ENCODE measurements around the gene ERN1.

DNA sequence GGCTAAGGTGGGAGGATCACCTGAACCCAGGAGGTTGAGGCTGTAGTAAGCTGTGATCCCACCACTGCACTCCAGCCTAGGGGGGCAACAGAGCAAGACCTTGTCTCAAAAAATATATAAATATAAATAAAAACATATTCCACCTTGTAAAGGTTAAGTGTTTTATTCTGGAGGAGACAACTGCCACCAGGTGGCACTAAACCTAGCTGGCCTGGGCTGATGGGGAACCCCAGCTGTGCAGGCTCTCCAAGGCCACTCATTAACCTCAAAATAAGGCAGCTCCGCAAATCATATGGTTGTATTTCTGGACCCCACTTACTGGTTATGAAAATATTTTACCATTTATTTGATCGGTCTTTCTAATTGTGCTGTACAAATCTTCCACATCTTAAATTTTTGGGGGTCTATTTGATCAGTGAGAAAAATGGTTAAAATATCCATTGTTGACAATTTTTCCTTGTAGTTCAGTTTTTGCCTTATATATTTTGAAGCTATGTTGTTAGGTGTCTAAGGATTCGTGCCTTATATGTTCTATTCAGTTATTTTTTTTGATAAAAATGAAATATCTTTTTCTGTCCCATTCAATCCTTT is 101.0 kb downstream of the ERN1 start:
- TF ChIP-seq CTCF (IDR thresholded peaks at IDR 0.05): peak; percentile 63 to 80 (median 68)
- TF ChIP-seq POLR2AphosphoS5 (IDR thresholded peaks at IDR 0.05): no peak

Measured in gastroesophageal sphincter (tissue), 3 donors.